Left kidney (tissue), 2 donors: ENCODE results near the gene PARP4. TPM values are rescaled to one million over a fixed set of nuclear protein-coding genes. Genes with fewer than 3 reads are reported as not detected.
"Not testable (repeated sequence)": the region's sequence is repeated elsewhere in the genome, so short reads cannot be mapped to it uniquely, and the experiment has no call there.

Experiments used
- DNase-seq: peaks from one replicate; pipeline ENCODE4 v3.0.0-alpha.2; 2013
- polyA plus RNA-seq: library from polyadenylated mRNA; unstranded; fragments of 120-200 nt; gene quantifications from one replicate; pipeline ENCODE4 v1.2.1, GENCODE V29; 2013; ENCODE audit not compliant: insufficient read length

Gene PARP4
- polyA plus RNA-seq, 1 donor, result 54.2 TPM

DNA sequence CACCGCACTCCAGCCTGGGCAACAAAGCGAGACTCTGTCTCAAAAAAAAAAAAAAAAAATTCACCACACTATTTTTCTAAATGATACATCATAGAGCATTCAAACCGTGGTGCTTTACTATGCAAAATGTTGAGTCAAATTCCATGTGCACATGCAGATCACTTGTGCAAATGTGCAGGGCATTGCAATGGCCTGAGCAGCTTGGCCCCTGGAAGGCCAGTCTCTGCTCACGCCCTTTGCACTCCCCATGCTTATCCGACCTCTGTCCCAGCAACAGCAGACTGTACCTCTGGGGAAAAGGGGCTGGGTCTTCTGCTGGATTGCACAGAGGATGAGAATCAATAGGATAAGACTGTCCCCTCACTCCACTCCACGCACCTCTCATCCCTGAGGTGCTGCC is 58.5 kb downstream of the PARP4 start:
- no peak for DNase-seq

GRCh38 chr13:24452044-24452443 is 60.5 kb downstream of the PARP4 start:
- peak; percentile 0 for DNase-seq

DNA sequence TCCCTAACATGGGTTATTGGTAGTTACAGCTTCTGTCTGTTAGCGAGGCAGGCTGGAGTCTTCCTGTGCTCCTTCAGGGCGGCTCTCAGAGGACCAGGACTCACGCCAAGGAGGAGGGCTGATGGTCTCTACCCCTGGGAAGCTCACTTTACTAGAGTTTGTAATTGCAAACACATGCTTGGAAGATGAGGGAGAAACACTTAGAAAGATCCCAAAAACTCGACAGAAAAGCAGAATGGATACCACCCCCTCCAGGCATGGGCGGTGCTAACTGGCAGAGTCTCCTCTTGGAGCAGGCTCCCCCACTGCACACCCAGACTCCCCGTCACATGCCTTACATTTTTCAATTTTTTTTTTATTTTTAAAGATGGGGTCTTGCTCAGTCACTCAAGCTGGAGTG is 62.0 kb downstream of the PARP4 start:
- no peak for DNase-seq

- not testable (repeated sequence) for DNase-seq
Measured at GRCh38 chr13:24444851-24445250, 67.7 kb downstream of the PARP4 start.

GRCh38 chr13:24443366-24443765 is 69.2 kb downstream of the PARP4 start:
- no peak for DNase-seq

GRCh38 chr13:24426045-24426444 is 86.5 kb downstream of the PARP4 start:
- not testable (repeated sequence) for DNase-seq

DNA sequence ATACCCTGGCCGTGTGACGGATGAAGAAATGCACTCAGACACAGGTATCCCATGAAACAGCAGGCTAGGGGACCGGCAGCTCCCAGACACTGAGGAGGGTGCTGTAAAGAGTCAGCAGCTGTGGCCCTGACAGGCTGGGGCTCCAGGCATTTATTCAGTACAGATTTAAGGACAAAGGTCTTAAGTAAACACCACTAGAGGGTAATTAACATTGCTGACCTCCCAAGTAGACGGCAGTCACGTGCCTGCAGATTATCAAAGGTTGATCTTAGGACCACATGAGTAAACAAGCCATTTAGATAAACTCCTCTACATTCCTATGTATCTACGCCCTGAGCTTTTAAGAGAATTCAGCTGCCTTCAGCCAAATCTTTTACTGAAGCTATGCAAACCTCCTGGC is 92.9 kb downstream of the PARP4 start:
- DNase-seq, result not testable (repeated sequence)

DNA sequence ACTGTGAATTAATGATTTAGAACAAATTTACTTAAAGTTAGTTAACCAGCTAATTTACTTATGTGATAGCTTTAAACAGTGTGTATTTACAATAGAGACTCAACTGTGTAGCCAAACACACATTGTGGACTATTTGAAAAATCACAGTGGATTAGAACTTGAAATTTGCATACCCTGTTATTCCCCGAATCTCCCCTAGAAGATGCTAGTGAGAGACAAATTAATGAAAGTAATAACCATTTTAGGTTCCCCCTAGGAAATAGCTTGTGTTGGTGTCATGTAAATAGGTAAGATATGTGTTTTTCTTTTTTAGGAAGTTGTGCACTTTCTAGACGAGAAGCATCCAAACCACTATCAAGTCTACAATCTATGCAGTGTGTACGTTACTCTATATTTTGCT is 104.7 kb downstream of the PARP4 start:
- DNase-seq, result no peak

DNA sequence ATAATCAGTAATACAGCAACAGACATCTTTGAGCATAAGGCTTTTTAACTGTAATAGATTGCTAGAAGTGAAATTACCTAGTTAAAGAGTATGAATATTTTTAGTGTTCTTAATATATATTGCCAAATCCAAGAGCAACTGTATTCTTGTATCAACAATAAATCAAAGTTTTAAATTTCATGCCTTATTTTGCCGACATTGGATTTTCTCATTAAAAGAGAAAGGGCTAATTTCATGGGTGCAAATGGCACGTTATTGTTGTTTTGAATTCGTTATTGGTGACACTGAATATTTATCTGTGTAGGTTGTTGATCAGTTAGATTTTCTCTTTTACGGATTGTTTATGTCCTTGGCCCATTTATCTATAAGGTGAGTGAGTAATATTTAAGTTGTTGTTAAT is 106.1 kb downstream of the PARP4 start:
- DNase-seq, result no peak

DNA sequence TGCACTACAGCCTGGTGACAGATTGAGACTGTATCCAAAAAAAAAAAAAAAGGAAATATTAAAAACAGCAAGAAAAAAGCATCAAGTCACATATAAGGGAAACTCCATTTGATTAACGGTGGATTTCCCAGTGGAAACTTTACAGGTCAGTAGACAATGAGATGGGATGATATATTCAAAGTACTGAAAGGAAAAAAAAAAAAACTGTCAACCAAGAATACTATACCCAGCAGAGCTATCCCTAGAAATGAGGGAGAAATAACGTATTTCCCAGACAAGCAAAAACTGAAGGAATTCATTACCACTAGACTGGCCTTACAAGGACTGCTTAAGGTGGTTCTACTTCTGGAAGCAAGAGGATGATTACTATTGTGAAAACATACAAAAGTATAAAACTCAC is 115.8 kb downstream of the PARP4 start:
- DNase-seq, result no peak

GRCh38 chr13:24392972-24393371 is 119.6 kb downstream of the PARP4 start:
- DNase-seq, result no peak

GRCh38 chr13:24391771-24392683 is 120.6 kb downstream of the PARP4 start:
- not testable (repeated sequence) for DNase-seq

GRCh38 chr13:24390795-24391194 is 121.8 kb downstream of the PARP4 start:
- not testable (repeated sequence) for DNase-seq

DNA sequence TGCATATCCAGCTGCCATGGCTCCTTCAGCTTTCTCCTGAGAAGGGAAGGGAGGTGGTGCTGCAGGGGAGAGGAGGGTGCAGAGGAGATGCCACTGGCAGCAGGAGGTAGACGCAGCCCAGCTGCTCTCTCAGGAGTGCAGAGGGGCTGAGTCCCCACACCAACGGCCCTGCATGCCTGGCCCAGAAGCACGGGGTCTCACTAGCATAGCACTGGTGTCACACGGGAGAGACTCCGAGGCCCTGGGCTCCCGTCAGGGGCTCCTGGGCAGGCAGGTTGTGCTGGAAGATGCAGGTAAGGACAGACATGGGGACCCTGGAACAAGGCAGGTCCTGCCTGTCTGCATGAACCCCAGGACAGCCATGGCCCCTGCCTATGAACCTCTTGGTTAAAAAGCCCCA is 123.1 kb downstream of the PARP4 start:
- DNase-seq, result no peak

- not testable (repeated sequence) for DNase-seq
Measured at GRCh38 chr13:24388743-24389142, 123.8 kb downstream of the PARP4 start.

- no peak for DNase-seq
Measured at GRCh38 chr13:24386816-24387708, 125.5 kb downstream of the PARP4 start.

DNA sequence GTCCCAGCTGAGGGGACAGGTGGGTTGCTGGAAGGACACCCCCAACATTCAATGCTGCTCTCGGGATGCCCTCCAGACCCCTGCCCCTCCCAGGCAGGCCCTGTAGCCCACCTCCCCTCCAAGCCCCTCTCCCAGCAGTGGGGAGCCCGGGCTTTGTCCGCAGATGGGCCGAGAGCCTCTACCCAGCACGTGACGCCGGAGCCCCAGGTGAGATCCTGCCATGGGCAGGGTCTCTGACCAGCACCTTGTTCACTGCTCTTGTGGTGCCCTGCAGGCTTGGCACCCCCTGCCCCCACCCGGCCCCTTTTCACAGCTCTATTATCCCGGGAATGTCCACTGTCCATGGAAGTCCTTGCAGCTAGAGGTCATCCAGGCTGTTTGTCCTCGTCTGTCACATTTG is 126.7 kb downstream of the PARP4 start:
- DNase-seq, result no peak

GRCh38 chr13:24384946-24385345 is 127.6 kb downstream of the PARP4 start:
- not testable (repeated sequence) for DNase-seq

GRCh38 chr13:24384091-24384490 is 128.5 kb downstream of the PARP4 start:
- DNase-seq, result not testable (repeated sequence)

DNA sequence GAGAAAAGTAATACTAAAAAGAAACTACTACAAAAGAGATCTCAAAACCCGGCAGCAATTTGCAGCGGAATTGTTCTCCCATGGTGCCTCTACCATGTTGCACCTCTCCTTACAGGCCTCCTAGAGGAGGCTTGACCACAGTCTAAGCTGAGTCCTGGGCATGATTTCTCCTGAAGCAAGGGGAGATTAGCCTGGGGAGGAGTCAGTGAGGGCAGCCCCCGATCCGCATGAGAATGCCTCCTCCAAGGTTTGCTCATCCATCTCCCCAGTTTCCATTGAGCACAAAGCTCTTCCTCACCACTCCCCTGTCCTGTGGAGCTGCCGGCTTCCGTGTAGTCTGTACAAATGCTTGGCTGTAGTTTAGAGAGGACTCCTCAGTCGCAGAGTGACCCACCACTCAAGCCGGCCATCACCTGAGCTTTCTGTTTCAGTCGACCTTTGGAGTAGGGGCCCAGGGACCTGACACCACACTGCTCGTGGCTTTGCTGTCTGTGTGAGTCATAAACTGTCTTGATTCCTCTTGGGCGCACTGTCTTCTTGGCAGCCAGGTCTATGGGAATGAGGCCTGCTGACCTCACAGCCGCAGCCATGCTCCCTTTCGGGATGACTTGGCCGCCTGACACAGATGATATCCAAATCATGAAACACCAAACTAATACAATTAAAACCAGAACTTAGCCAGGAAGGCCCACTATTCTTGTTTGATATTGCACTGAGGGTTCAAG is 130.9 kb downstream of the PARP4 start:
- no peak for DNase-seq

DNA sequence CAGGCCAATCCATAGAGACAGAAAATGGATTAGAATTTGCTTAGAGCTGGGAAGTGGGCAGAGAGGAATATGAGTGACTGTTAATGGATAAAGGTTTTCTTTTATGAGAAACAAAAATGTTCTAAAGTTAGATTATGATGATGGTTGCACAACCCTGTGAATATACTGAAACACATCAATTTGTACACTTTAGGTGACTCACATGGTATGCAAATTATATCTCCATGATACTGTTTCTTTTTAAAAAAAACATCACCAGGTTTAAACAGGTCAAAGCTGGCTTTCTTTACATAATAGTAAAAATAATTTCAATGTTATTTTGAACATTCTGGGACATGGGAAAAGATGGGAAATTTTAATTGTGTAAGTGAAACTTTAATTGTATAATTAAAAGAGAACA is 131.7 kb downstream of the PARP4 start:
- DNase-seq, result not testable (repeated sequence)

GRCh38 chr13:24380227-24380626 is 132.4 kb downstream of the PARP4 start:
- DNase-seq, result not testable (repeated sequence)
